Measurements from ENCODE around the gene PLCB1. TPM values are rescaled to one million over a fixed set of nuclear protein-coding genes. Genes with fewer than 3 reads are reported as not detected.

Gene PLCB1
- total RNA-seq, 1 donor = 35.4 TPM

- no peak overlapping the region for H3K4me3 ChIP-seq (ENCODE audit: low read depth, low read length)
- DNase-seq (ENCODE audit: low read depth) = no peak
- no peak for TF ChIP-seq CTCF (IDR thresholded peaks at IDR 0.05; ENCODE audit: insufficient read depth, low read depth, low read length)
Measured at GRCh38 chr20:8870652-8871051, 738.6 kb downstream of the PLCB1 start.

GRCh38 chr20:8874437-8874836 is 742.4 kb downstream of the PLCB1 start:
- DNase-seq (ENCODE audit: low read depth) = no peak
- no peak for TF ChIP-seq CTCF (IDR thresholded peaks at IDR 0.05; ENCODE audit: insufficient read depth, low read depth, low read length)
- H3K4me3 ChIP-seq (ENCODE audit: low read depth, low read length) = no peak overlapping the region

GRCh38 chr20:8875586-8875985 is 743.5 kb downstream of the PLCB1 start:
- no peak for DNase-seq (ENCODE audit: low read depth)
- H3K4me3 ChIP-seq (ENCODE audit: low read depth, low read length) = no peak overlapping the region
- no peak for TF ChIP-seq CTCF (IDR thresholded peaks at IDR 0.05; ENCODE audit: insufficient read depth, low read depth, low read length)

- no peak for TF ChIP-seq CTCF (IDR thresholded peaks at IDR 0.05; ENCODE audit: insufficient read depth, low read depth, low read length)
- no peak overlapping the region for H3K4me3 ChIP-seq (ENCODE audit: low read depth, low read length)
- DNase-seq (ENCODE audit: low read depth) = no peak
Measured at GRCh38 chr20:8876366-8876765, 744.3 kb downstream of the PLCB1 start.

- no peak for DNase-seq (ENCODE audit: low read depth)
- TF ChIP-seq CTCF (IDR thresholded peaks at IDR 0.05; ENCODE audit: insufficient read depth, low read depth, low read length) = no peak
- no peak overlapping the region for H3K4me3 ChIP-seq (ENCODE audit: low read depth, low read length)
Measured at GRCh38 chr20:8877294-8877693, 745.2 kb downstream of the PLCB1 start.

GRCh38 chr20:8879669-8880068 is 747.6 kb downstream of the PLCB1 start:
- H3K4me3 ChIP-seq (ENCODE audit: low read depth, low read length) = no peak overlapping the region
- DNase-seq (ENCODE audit: low read depth) = no peak
- no peak for TF ChIP-seq CTCF (IDR thresholded peaks at IDR 0.05; ENCODE audit: insufficient read depth, low read depth, low read length)

GRCh38 chr20:8880085-8880853 is 748.2 kb downstream of the PLCB1 start:
- no peak overlapping the region for H3K4me3 ChIP-seq (ENCODE audit: low read depth, low read length)
- no peak for DNase-seq (ENCODE audit: low read depth)
- no peak for TF ChIP-seq CTCF (IDR thresholded peaks at IDR 0.05; ENCODE audit: insufficient read depth, low read depth, low read length)

All from fibroblast of villous mesenchyme (primary cell).